Liver (tissue), 9 donors: ENCODE data around the gene RTN4RL2. TPM values are rescaled to one million over a fixed set of nuclear protein-coding genes. Genes with fewer than 3 reads are reported as not detected.

Experiments
- DNase-seq: peaks from one replicate; pipeline ENCODE4 v3.0.0-alpha.2; 2017; ENCODE audit warnings: low spot score
- H3K27ac ChIP-seq, 2 donors: one replicate each; pipeline ENCODE4 v1.7.0; 2013; ENCODE audit warnings: inconsistent platforms in 2 of 2, low read length in 2 of 2, control low read depth in 1 of 2, low read depth in 1 of 2, mild to moderate bottlenecking in 1 of 2
- H3K27me3 ChIP-seq, 4 donors: one replicate each; pipeline versions ENCODE4 v1.6.1 to v1.7.0; 2013; ENCODE audit warnings: low read length in 3 of 4, inconsistent platforms in 1 of 4, mild to moderate bottlenecking in 1 of 4, moderate library complexity in 1 of 4; ENCODE audit not compliant: control insufficient read depth in 4 of 4, insufficient read depth in 4 of 4
- H3K36me3 ChIP-seq, 4 donors: one replicate each; pipeline versions ENCODE4 v1.6.1 to v1.7.0; 2013; ENCODE audit warnings: low read length in 3 of 4, mild to moderate bottlenecking in 3 of 4, low read depth in 1 of 4, moderate library complexity in 1 of 4; ENCODE audit not compliant: control insufficient read depth in 4 of 4, insufficient read depth in 3 of 4
- H3K4me1 ChIP-seq, 4 donors: one replicate each; pipeline versions ENCODE4 v1.6.1 to v1.7.0; 2013; ENCODE audit warnings: low read length in 3 of 4, mild to moderate bottlenecking in 3 of 4, moderate library complexity in 1 of 4; ENCODE audit not compliant: control insufficient read depth in 4 of 4, insufficient read depth in 4 of 4
- H3K4me3 ChIP-seq, 3 donors: one replicate each; pipeline versions ENCODE4 v1.6.1 to v1.7.0; 2013; ENCODE audit warnings: low read length in 3 of 3, control low read depth in 1 of 3, low read depth in 1 of 3, mild to moderate bottlenecking in 1 of 3
- H3K9ac ChIP-seq, 2 donors: one replicate each; pipeline ENCODE4 v1.7.0; 2013; ENCODE audit warnings: low read length in 2 of 2, mild to moderate bottlenecking in 2 of 2, moderate library complexity in 2 of 2, control low read depth in 1 of 2, low read depth in 1 of 2
- H3K9me3 ChIP-seq, 4 donors: one replicate each; pipeline versions ENCODE4 v1.6.1 to v1.7.0; 2013; ENCODE audit warnings: low read length in 3 of 4; ENCODE audit not compliant: control insufficient read depth in 4 of 4
- ATF3 ChIP-seq: IDR thresholded peaks from 2 replicates; pipeline ENCODE4 v1.6.1; 2016; ENCODE audit warnings: antibody characterized with exemption
- EGR1 ChIP-seq, 2 donors: IDR thresholded peaks; 2 replicates each; pipeline ENCODE4 v1.6.1; 2016 to 2018; ENCODE audit warnings: antibody characterized with exemption in 2 of 2, low read depth in 2 of 2
- FOXA1 ChIP-seq: IDR thresholded peaks from 2 replicates; pipeline ENCODE4 v1.6.1; 2016; ENCODE audit warnings: antibody characterized with exemption
- FOXA2 ChIP-seq: IDR thresholded peaks from 2 replicates; pipeline ENCODE4 v1.6.1; 2016; ENCODE audit warnings: antibody characterized with exemption
- GABPA ChIP-seq, 2 donors: IDR thresholded peaks in 1 of 2; conservative IDR thresholded peaks in 1 of 2; 2 replicates each; pipeline ENCODE4 v1.6.1; 2016; ENCODE audit warnings: antibody characterized with exemption in 2 of 2, mild to moderate bottlenecking in 1 of 2, moderate library complexity in 1 of 2
- HNF4A ChIP-seq, 2 donors: conservative IDR thresholded peaks; 2 replicates each; pipeline ENCODE4 v1.6.1; 2016; ENCODE audit warnings: antibody characterized with exemption in 2 of 2, mild to moderate bottlenecking in 2 of 2
- HNF4G ChIP-seq: IDR thresholded peaks from 2 replicates; pipeline ENCODE4 v1.6.1; 2016; ENCODE audit warnings: antibody characterized with exemption
- JUND ChIP-seq, 2 donors: IDR thresholded peaks; 2 replicates each; pipeline ENCODE4 v1.6.1; 2016; ENCODE audit warnings: antibody characterized with exemption in 2 of 2
- NR2F2 ChIP-seq: IDR thresholded peaks from 2 replicates; pipeline ENCODE4 v1.6.1; 2016; ENCODE audit warnings: antibody characterized with exemption
- REST ChIP-seq: IDR thresholded peaks from 2 replicates; pipeline ENCODE4 v1.6.1; 2016; ENCODE audit warnings: antibody characterized with exemption, mild to moderate bottlenecking
- RXRA ChIP-seq, 2 donors: IDR thresholded peaks; 2 replicates each; pipeline ENCODE4 v1.6.1; 2017 to 2018; ENCODE audit warnings: antibody characterized with exemption in 2 of 2, mild to moderate bottlenecking in 1 of 2
- SP1 ChIP-seq: IDR thresholded peaks from 2 replicates; pipeline ENCODE4 v1.6.1; 2018; ENCODE audit warnings: antibody characterized with exemption, mild to moderate bottlenecking
- TAF1 ChIP-seq: conservative IDR thresholded peaks from 2 replicates; pipeline ENCODE4 v1.6.1; 2016; ENCODE audit warnings: antibody characterized with exemption, mild to moderate bottlenecking
- YY1 ChIP-seq: IDR thresholded peaks from 2 replicates; pipeline ENCODE4 v1.6.1; 2016; ENCODE audit warnings: antibody characterized with exemption, mild to moderate bottlenecking
- ZBTB33 ChIP-seq: IDR thresholded peaks from 2 replicates; pipeline ENCODE4 v1.6.1; 2016; ENCODE audit warnings: antibody characterized with exemption
- WGBS: extraction: QIAGEN DNeasy Blood & Tissue Kit; methylation state at CpG from one replicate; pipeline ENCODE4 v1.1.7; 2013; 5-methylcytosine and 5-hydroxymethylcytosine counted together
- polyA plus RNA-seq, 2 donors: library from polyadenylated mRNA; stranded (reverse) in 1 of 2; unstranded in 1 of 2; fragments of 200-250 nt in 1 of 2; fragments of >200 nt in 1 of 2; fragmentation: Nextera tagmentation in 1 of 2; extraction: Ambion mirVana in 1 of 2; gene quantifications; one replicate each; pipeline versions ENCODE4 v1.2.1 to v1.2.3, GENCODE V29; 2013 to 2015
- total RNA-seq, 2 donors: library from RNA; depleted of rRNA; stranded (reverse); fragments of >200 nt; gene quantifications; one replicate each; pipeline ENCODE4 v1.2.3, GENCODE V29; 2014
- TF ChIP-seq, protein P1 (sequence below): IDR thresholded peaks from 2 replicates; pipeline ENCODE4 v1.6.1; 2016; ENCODE audit warnings: antibody characterized with exemption
- donor health status: healthy.
- donor health status: healthy.
- donor health status: healthy.
- donor health status: healthy.
- donor health status: healthy.

RTN4RL2 gene
- total and polyA plus RNA-seq, 4 donors = 0.75 to 18.1 (median 3.2) TPM

- no peak for TF ChIP-seq FOXA1
Observed at GRCh38 chr11:57479021-57479663, 18.8 kb downstream of the RTN4RL2 start (continued).

DNA sequence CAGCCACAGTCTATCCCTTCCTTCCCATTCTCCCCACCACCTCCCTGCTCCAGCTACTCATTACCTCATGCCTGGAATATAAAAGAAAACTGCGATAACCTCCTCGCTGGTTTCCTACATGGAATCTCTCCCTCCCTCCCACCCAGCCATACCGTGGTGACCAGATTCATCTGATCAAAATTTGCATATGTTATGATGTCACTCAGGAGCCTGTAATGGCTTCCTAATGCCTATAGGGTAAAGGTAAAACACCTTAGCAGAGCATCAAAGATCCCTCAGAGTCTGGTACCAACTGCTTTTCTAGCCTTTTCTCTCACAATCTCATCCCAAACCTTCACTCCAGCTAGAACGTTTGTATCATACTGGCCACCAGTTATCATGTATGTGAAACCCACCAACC, 19.6 kb downstream of the RTN4RL2 start:
- no peak for DNase-seq
- peaks cover 10 to 63% (median 32%) of the 10 kb centered on the region in 4 donors for H3K4me1 ChIP-seq
- TF ChIP-seq ZBTB33 (no peak), GABPA (IDR thresholded peaks at IDR 0.05 in 1 of 2, conservative IDR thresholded peaks at IDR 0.05 in 1 of 2) (no peak), REST (no peak), HNF4A (conservative IDR thresholded peaks at IDR 0.05) (no peak), FOXA1 (no peak), NR2F2 (no peak), SP1 (no peak), EGR1 (IDR thresholded peaks at IDR 0.05; ENCODE audit: low read depth in 2 of 2) (no peak)

GRCh38 chr11:57480409-57481137, 20.2 kb downstream of the RTN4RL2 start:
- WGBS = 12% methylated on average over 9 of the region's 9 CpGs
- peaks cover 7 to 20% (median 13%) of the 10 kb centered on the region in 4 donors for H3K36me3 ChIP-seq
- no peaks in the 10 kb centered on the region for H3K9me3 ChIP-seq
- peak overlapping the region; percentile 40 to 56 for H3K27ac ChIP-seq
- H3K4me3 ChIP-seq = no peak overlapping the region
- no peak overlapping the region for H3K9ac ChIP-seq
- H3K27me3 ChIP-seq = no peaks in the 10 kb centered on the region
- peaks cover 10 to 63% (median 31%) of the 10 kb centered on the region in 4 donors for H3K4me1 ChIP-seq
- peak; percentile 85 for DNase-seq
- TF ChIP-seq ZBTB33 (no peak), FOXA2 (no peak), EGR1 (IDR thresholded peaks at IDR 0.05; ENCODE audit: low read depth in 2 of 2) (no peak), TAF1 (no peak), HNF4G (peak; percentile 79), JUND (IDR thresholded peaks at IDR 0.05) (no peak), HNF4A (conservative IDR thresholded peaks at IDR 0.05) (peak; percentile 96 to 97), GABPA (IDR thresholded peaks at IDR 0.05 in 1 of 2, conservative IDR thresholded peaks at IDR 0.05 in 1 of 2) (no peak), YY1 (no peak), ATF3 (no peak), RXRA (IDR thresholded peaks at IDR 0.05) (peak; percentile 63 to 65), REST (no peak), SP1 (peak; percentile 64)
- TF ChIP-seq, protein P1, sequence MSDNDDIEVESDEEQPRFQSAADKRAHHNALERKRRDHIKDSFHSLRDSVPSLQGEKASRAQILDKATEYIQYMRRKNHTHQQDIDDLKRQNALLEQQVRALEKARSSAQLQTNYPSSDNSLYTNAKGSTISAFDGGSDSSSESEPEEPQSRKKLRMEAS = no peak

More for the DNA sequence above, 19.6 kb downstream of the RTN4RL2 start:
- 47% methylated on average over 4 of the region's 4 CpGs for WGBS
- Histone ChIP-seq H3K27me3 (no peaks in the 10 kb centered on the region), H3K9me3 (no peaks in the 10 kb centered on the region), H3K27ac (peak overlapping the region; percentile 40 to 51), H3K36me3 (peaks cover 3 to 14% (median 6%) of the 10 kb centered on the region in 4 donors), H3K4me3 (no peak overlapping the region), H3K9ac (no peak overlapping the region)
